Measurements from ENCODE around the gene INPPL1.
"Not testable (repeated sequence)": the region's sequence is repeated elsewhere in the genome, so short reads cannot be mapped to it uniquely, and the experiment has no call there.

The INPPL1 gene

DNA sequence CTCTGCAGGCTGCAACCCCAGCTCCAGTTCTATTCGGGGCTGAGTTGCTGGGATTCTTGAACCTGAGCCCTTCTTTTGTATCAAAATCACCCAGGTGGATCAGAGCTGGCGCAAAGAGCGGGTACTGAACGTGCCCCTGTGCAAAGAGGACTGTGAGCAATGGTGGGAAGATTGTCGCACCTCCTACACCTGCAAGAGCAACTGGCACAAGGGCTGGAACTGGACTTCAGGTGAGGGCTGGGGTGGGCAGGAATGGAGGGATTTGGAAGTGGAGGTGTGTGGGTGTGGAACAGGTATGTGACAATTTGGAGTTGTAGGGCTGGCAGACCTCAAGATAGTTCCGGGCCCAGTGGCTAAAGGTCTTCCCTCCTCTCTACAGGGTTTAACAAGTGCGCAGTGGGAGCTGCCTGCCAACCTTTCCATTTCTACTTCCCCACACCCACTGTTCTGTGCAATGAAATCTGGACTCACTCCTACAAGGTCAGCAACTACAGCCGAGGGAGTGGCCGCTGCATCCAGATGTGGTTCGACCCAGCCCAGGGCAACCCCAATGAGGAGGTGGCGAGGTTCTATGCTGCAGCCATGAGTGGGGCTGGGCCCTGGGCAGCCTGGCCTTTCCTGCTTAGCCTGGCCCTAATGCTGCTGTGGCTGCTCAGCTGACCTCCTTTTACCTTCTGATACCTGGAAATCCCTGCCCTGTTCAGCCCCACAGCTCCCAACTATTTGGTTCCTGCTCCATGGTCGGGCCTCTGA, 28.9 kb upstream of the INPPL1 start:
- H3K4me2 ChIP-seq (ENCODE audit: low read length): no peak overlapping the region
- H3K4me1 ChIP-seq (ENCODE audit: control insufficient read depth, insufficient read depth, low read length): no peaks in the 10 kb centered on the region
- no peaks in the 10 kb centered on the region for H3K9me3 ChIP-seq (replicated peaks; ENCODE audit: low read length)
- H3K4me3 ChIP-seq (ENCODE audit: low read length): no peak overlapping the region
- H3K36me3 ChIP-seq (ENCODE audit: insufficient read depth, low read length): no peaks in the 10 kb centered on the region
- no peak overlapping the region for H3K9ac ChIP-seq (ENCODE audit: low read depth, low read length)
- H3K27me3 ChIP-seq (ENCODE audit: control insufficient read depth, insufficient read depth, low read length): peaks cover 2% of the 10 kb centered on the region

DNA sequence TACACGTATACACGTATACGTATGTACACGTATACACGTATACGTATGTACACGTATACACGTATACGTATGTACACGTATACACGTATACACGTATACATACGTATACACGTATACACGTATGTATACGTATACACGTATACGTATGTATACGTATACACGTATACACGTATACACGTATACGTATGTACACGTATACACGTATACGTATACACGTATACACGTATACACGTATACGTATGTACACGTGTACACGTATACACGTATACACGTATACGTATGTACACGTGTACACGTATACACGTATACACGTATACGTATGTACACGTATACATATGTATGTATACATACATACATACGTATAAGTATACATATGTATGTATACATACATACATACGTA, 23.1 kb upstream of the INPPL1 start:
- H3K9me3 ChIP-seq (replicated peaks; ENCODE audit: low read length); H3K4me2 ChIP-seq (ENCODE audit: low read length); H3K4me1 ChIP-seq (ENCODE audit: control insufficient read depth, insufficient read depth, low read length); H3K4me3 ChIP-seq (ENCODE audit: low read length); H3K9ac ChIP-seq (ENCODE audit: low read depth, low read length); H3K36me3 ChIP-seq (ENCODE audit: insufficient read depth, low read length); H3K27me3 ChIP-seq (ENCODE audit: control insufficient read depth, insufficient read depth, low read length): not testable (repeated sequence)

GRCh38 chr11:72202571-72202970, 22.0 kb upstream of the INPPL1 start:
- Histone ChIP-seq H3K9me3 (replicated peaks; ENCODE audit: low read length) (no peaks in the 10 kb centered on the region), H3K4me2 (ENCODE audit: low read length) (no peak overlapping the region), H3K27me3 (ENCODE audit: control insufficient read depth, insufficient read depth, low read length) (no peaks in the 10 kb centered on the region), H3K4me3 (ENCODE audit: low read length) (no peak overlapping the region), H3K4me1 (ENCODE audit: control insufficient read depth, insufficient read depth, low read length) (peaks cover 3% of the 10 kb centered on the region), H3K36me3 (ENCODE audit: insufficient read depth, low read length) (no peaks in the 10 kb centered on the region), H3K9ac (ENCODE audit: low read depth, low read length) (no peak overlapping the region)

DNA sequence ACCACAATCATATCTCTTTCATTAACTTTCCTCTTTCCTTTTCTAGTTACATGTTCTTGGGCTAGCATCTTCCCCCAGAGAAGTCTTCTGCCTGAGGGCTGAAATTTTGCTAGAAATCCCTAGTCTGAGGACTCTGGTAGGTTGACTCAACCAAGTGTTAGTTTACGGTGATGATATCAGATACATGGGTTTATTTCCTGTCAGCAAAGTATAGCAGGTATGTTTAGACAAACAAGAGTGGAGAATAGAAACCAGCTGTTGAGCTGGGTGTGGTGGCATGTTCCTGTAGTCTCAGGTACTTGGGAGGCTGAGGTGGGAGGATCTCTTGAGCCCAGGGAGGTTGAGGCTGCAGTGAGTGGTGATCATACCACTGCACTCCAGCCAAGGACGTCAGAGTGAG, 21.4 kb upstream of the INPPL1 start:
- Histone ChIP-seq H3K27me3 (ENCODE audit: control insufficient read depth, insufficient read depth, low read length) (no peaks in the 10 kb centered on the region), H3K36me3 (ENCODE audit: insufficient read depth, low read length) (no peaks in the 10 kb centered on the region), H3K9ac (ENCODE audit: low read depth, low read length) (no peak overlapping the region), H3K4me2 (ENCODE audit: low read length) (no peak overlapping the region), H3K9me3 (replicated peaks; ENCODE audit: low read length) (no peaks in the 10 kb centered on the region), H3K4me1 (ENCODE audit: control insufficient read depth, insufficient read depth, low read length) (peaks cover 3% of the 10 kb centered on the region), H3K4me3 (ENCODE audit: low read length) (no peak overlapping the region)

- Histone ChIP-seq H3K9ac (ENCODE audit: low read depth, low read length) (no peak overlapping the region), H3K9me3 (replicated peaks; ENCODE audit: low read length) (no peaks in the 10 kb centered on the region), H3K4me1 (ENCODE audit: control insufficient read depth, insufficient read depth, low read length) (peaks cover 3% of the 10 kb centered on the region)
Measured at GRCh38 chr11:72204886-72205285, 19.7 kb upstream of the INPPL1 start.

DNA sequence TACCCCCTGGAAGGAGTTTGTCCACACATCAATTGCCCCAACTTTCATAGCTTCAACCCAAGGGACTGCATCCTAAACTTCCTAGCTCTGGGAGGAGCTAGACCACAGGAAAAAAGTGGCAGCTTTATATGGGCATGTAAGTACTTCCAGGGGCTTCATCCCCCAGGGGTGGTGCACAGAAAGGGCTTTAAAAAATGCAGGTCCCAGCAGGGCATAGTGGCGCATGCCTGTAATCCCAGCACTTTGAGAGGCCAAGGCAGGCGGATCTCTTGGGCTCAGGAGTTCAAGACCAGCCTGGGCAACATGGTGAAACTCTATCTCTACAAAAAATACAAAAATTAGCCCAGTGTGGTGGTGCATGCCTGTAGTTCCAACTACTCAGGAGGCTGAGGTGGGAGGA, 17.8 kb upstream of the INPPL1 start:
- not testable (repeated sequence) for H3K4me2 ChIP-seq (ENCODE audit: low read length); H3K9ac ChIP-seq (ENCODE audit: low read depth, low read length); H3K36me3 ChIP-seq (ENCODE audit: insufficient read depth, low read length); H3K9me3 ChIP-seq (replicated peaks; ENCODE audit: low read length); H3K4me3 ChIP-seq (ENCODE audit: low read length); H3K4me1 ChIP-seq (ENCODE audit: control insufficient read depth, insufficient read depth, low read length)
- peaks cover 19% of the 10 kb centered on the region for H3K27me3 ChIP-seq (ENCODE audit: control insufficient read depth, insufficient read depth, low read length)

More at GRCh38 chr11:72204886-72205285, 19.7 kb upstream of the INPPL1 start:
- Histone ChIP-seq H3K4me3 (ENCODE audit: low read length) (no peak overlapping the region), H3K4me2 (ENCODE audit: low read length) (no peak overlapping the region), H3K36me3 (ENCODE audit: insufficient read depth, low read length) (no peaks in the 10 kb centered on the region), H3K27me3 (ENCODE audit: control insufficient read depth, insufficient read depth, low read length) (peaks cover 8% of the 10 kb centered on the region)

DNA sequence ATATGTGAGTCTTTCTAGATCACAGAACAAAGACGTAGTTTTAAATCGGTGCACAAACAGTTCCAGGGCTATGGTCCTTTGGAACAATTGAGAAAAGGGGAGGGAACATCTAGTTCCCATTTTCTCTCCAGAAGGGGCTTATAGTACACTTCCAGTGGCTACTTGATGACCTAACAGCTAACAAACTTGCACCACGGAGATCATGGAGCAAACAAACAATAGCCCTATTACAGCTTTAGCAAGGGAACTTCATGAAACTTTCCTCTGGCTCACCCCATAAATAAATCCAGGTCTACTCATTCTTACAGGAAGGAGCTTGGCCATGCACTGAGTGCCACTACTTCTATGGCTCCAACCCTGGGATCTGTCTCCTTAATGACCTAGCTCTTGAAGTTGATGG, 16.3 kb upstream of the INPPL1 start:
- peaks cover 25% of the 10 kb centered on the region for H3K27me3 ChIP-seq (ENCODE audit: control insufficient read depth, insufficient read depth, low read length)
- H3K9ac ChIP-seq (ENCODE audit: low read depth, low read length): no peak overlapping the region
- no peaks in the 10 kb centered on the region for H3K36me3 ChIP-seq (ENCODE audit: insufficient read depth, low read length)
- no peak overlapping the region for H3K4me2 ChIP-seq (ENCODE audit: low read length)
- peaks cover 3% of the 10 kb centered on the region for H3K4me1 ChIP-seq (ENCODE audit: control insufficient read depth, insufficient read depth, low read length)
- no peak overlapping the region for H3K4me3 ChIP-seq (ENCODE audit: low read length)
- no peaks in the 10 kb centered on the region for H3K9me3 ChIP-seq (replicated peaks; ENCODE audit: low read length)

DNA sequence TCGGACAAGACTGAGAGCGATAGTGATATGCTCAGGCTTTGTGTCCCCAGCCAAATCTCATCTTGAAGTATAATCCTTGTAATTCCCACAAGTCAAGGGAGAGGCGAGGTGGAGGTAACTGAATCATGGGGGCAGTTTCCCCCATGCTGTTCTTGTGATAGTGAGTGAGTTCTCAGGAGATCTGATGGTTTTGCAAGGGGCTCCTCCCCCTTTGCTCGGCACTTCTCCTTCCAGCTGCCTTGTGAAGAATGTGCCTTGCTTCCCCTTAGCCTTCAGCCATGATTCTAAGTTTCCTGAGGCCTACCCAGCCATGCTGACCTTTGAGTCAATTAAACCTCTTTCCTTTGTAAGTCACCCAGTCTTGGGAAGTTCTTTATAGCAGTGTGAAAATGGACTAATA, 15.5 kb upstream of the INPPL1 start:
- Histone ChIP-seq H3K4me3 (ENCODE audit: low read length) (no peak overlapping the region), H3K27me3 (ENCODE audit: control insufficient read depth, insufficient read depth, low read length) (peaks cover 31% of the 10 kb centered on the region), H3K9me3 (replicated peaks; ENCODE audit: low read length) (no peaks in the 10 kb centered on the region), H3K9ac (ENCODE audit: low read depth, low read length) (no peak overlapping the region), H3K4me2 (ENCODE audit: low read length) (no peak overlapping the region), H3K4me1 (ENCODE audit: control insufficient read depth, insufficient read depth, low read length) (peaks cover 3% of the 10 kb centered on the region), H3K36me3 (ENCODE audit: insufficient read depth, low read length) (no peaks in the 10 kb centered on the region)

DNA sequence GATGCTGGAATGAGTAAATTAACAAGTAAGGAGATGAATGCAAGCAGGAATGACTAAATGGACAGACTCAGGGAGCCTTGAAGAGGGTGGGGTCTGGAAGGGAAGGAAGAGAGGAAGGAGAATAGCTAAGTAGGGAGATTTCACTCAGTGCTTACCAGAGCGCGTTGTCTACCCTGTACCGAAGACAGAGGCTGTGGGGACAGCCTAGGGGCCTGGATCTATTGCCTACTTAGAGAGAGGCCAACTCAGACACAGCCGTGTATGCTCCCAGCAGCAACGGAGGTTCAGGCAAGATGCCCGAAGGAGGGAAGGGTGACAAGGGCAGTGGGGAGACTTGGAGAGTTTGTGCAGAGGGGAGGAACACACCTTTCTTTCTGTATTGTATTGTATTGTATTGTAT, 7.9 kb upstream of the INPPL1 start, which contains the start of gene FOLR2:
Gene FOLR2, plus strand, starts transcription at position 157 of the 400 bp plus-strand sequence. CDS start 1,791 bp downstream, outside the sequence.
- Histone ChIP-seq H3K4me1 (ENCODE audit: control insufficient read depth, insufficient read depth, low read length) (no peaks in the 10 kb centered on the region), H3K4me3 (ENCODE audit: low read length) (no peak within 1 kb of the TSS), H3K9me3 (replicated peaks; ENCODE audit: low read length) (no peaks in the 10 kb centered on the region), H3K27me3 (ENCODE audit: control insufficient read depth, insufficient read depth, low read length) (peaks cover 56% of the 10 kb centered on the region), H3K36me3 (ENCODE audit: insufficient read depth, low read length) (no peaks in the 10 kb centered on the region), H3K4me2 (ENCODE audit: low read length) (no peak within 1 kb of the TSS), H3K9ac (ENCODE audit: low read depth, low read length) (no peak within 1 kb of the TSS)

- Histone ChIP-seq H3K36me3 (ENCODE audit: insufficient read depth, low read length) (no peaks in the 10 kb centered on the region), H3K4me1 (ENCODE audit: control insufficient read depth, insufficient read depth, low read length) (peaks cover 6% of the 10 kb centered on the region), H3K27me3 (ENCODE audit: control insufficient read depth, insufficient read depth, low read length) (peaks cover 54% of the 10 kb centered on the region), H3K9me3 (replicated peaks; ENCODE audit: low read length) (no peaks in the 10 kb centered on the region), H3K4me2 (ENCODE audit: low read length) (no peak overlapping the region), H3K9ac (ENCODE audit: low read depth, low read length) (no peak overlapping the region), H3K4me3 (ENCODE audit: low read length) (no peak overlapping the region)
Measured at GRCh38 chr11:72217841-72218240, 6.7 kb upstream of the INPPL1 start.

DNA sequence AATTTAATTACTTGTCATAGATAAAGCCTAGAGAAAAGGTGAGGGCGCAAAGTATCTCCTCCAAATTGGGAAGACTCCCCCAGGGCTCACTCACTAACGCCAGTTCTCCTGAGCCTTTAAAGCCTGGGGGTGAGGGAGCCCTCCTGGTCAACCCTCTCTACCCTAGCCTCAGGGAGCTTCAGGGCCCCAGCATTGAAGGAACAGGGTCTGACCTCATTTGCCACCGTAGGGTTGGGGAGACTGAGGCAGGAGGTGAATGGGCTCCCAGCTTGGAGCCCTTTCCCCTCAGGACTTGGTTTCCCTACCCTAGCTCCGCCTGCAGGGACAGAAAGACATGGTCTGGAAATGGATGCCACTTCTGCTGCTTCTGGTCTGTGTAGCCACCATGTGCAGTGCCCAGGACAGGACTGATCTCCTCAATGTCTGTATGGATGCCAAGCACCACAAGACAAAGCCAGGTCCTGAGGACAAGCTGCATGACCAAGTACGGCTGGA, 6.3 kb upstream of the INPPL1 start:
- Histone ChIP-seq H3K27me3 (ENCODE audit: control insufficient read depth, insufficient read depth, low read length) (peaks cover 50% of the 10 kb centered on the region), H3K36me3 (ENCODE audit: insufficient read depth, low read length) (no peaks in the 10 kb centered on the region), H3K4me1 (ENCODE audit: control insufficient read depth, insufficient read depth, low read length) (peaks cover 8% of the 10 kb centered on the region), H3K4me3 (ENCODE audit: low read length) (no peak overlapping the region), H3K9me3 (replicated peaks; ENCODE audit: low read length) (no peaks in the 10 kb centered on the region), H3K9ac (ENCODE audit: low read depth, low read length) (no peak overlapping the region), H3K4me2 (ENCODE audit: low read length) (no peak overlapping the region)

Measured in skeletal muscle satellite cell (primary cell).